Neural cell (in vitro differentiated cells): ENCODE results near the gene RAB11FIP3. TPM values are rescaled to one million over a fixed set of nuclear protein-coding genes. Genes with fewer than 3 reads are reported as not detected.

Source experiments
- H2AFZ ChIP-seq: fragments of 200-600, 300-800 bp; sonication (generic), shearing (Covaris generic); 2 replicates; pipeline ENCODE4 v1.6.0; 2014; ENCODE audit warnings: low read depth, mild to moderate bottlenecking, antibody characterized with exemption, low read length, moderate library complexity
- H3F3A ChIP-seq: fragments of 200-600 bp; shearing (Covaris generic); 2 replicates; pipeline ENCODE4 v1.6.1; 2016; ENCODE audit warnings: mild to moderate bottlenecking, moderate library complexity, mixed read lengths, antibody characterized with exemption, low read length; ENCODE audit not compliant: insufficient read depth, poor library complexity, severe bottlenecking
- H3K27ac ChIP-seq: fragments of 200-600, 300-800 bp; sonication (generic), shearing (Covaris generic); 2 replicates; pipeline ENCODE4 v1.5.1; 2014; ENCODE audit warnings: mild to moderate bottlenecking, low read length, moderate library complexity
- H3K27me3 ChIP-seq: fragments of 300-800, 200-600 bp; sonication (generic), shearing (Covaris generic); 2 replicates; pipeline ENCODE4 v1.6.0; 2014; ENCODE audit warnings: mild to moderate bottlenecking, low read depth, low read length, moderate library complexity; ENCODE audit not compliant: insufficient read depth
- H3K36me3 ChIP-seq: fragments of 300-800, 200-600 bp; sonication (generic), shearing (Covaris generic); 2 replicates; pipeline ENCODE4 v1.5.1; 2014; ENCODE audit warnings: mild to moderate bottlenecking, antibody characterized with exemption, low read length, moderate library complexity; ENCODE audit not compliant: insufficient read depth
- H3K4me2 ChIP-seq: fragments of 300-800, 200-600 bp; sonication (generic), shearing (Covaris generic); 2 replicates; pipeline ENCODE4 v1.6.0; 2014; ENCODE audit warnings: mild to moderate bottlenecking, low read length
- H3K4me3 ChIP-seq: fragments of 300-800, 200-600 bp; sonication (generic), shearing (Covaris generic); 2 replicates; pipeline ENCODE4 v1.5.1; 2014; ENCODE audit warnings: mild to moderate bottlenecking, low read length, moderate library complexity
- H3K79me2 ChIP-seq: fragments of 200-600 bp; shearing (Covaris generic); replicated peaks from 2 replicates; pipeline ENCODE4 v1.6.0; 2014; ENCODE audit warnings: mild to moderate bottlenecking, low read length, moderate library complexity; ENCODE audit not compliant: insufficient read depth
- H3K9ac ChIP-seq: fragments of 300-800, 200-600 bp; sonication (generic), shearing (Covaris generic); 2 replicates; pipeline ENCODE4 v1.6.1; 2016; ENCODE audit warnings: mild to moderate bottlenecking, low read length, mixed read lengths
- H3K9me2 ChIP-seq: fragments of 200-600 bp; shearing (Covaris generic); 2 replicates; pipeline ENCODE4 v1.6.1; 2016; ENCODE audit warnings: mild to moderate bottlenecking, low read length, mixed read lengths; ENCODE audit not compliant: insufficient read depth
- H3K9me3 ChIP-seq: fragments of 200-600, 300-800 bp; sonication (generic), shearing (Covaris generic); 2 replicates; pipeline ENCODE4 v1.6.1; 2016; ENCODE audit warnings: mild to moderate bottlenecking, mixed run types, low read length, moderate library complexity, mixed read lengths
- H4K20me1 ChIP-seq: fragments of 200-600 bp; shearing (Covaris generic); 2 replicates; pipeline ENCODE4 v1.6.1; 2016; ENCODE audit warnings: mild to moderate bottlenecking, mixed run types; ENCODE audit not compliant: insufficient read depth
- EP300 ChIP-seq: fragments of 450-650 bp; conservative IDR thresholded peaks from 2 replicates; pipeline ENCODE4 v1.6.1; 2014; ENCODE audit warnings: antibody characterized with exemption, mild to moderate bottlenecking, moderate library complexity; ENCODE audit not compliant: poor library complexity, severe bottlenecking
- EZH2 ChIP-seq: fragments of 200-600, 300-800 bp; shearing (Covaris generic), sonication (generic); IDR thresholded peaks from 2 replicates; pipeline ENCODE4 v1.6.1; 2014; ENCODE audit warnings: antibody characterized with exemption, low read length, borderline replicate concordance, mild to moderate bottlenecking; ENCODE audit not compliant: insufficient read depth, poor library complexity, severe bottlenecking
- MXI1 ChIP-seq: fragments of 450-650 bp; conservative IDR thresholded peaks from 2 replicates; pipeline ENCODE4 v1.6.1; 2014; ENCODE audit warnings: antibody characterized with exemption, mild to moderate bottlenecking; ENCODE audit not compliant: poor library complexity, severe bottlenecking
- POLR2AphosphoS5 ChIP-seq: IDR thresholded peaks from 2 replicates; pipeline ENCODE4 v1.6.1; 2012
- RAD21 ChIP-seq: fragments of 450-650 bp; conservative IDR thresholded peaks from 2 replicates; pipeline ENCODE4 v1.6.1; 2014; ENCODE audit warnings: antibody characterized with exemption, mild to moderate bottlenecking, moderate library complexity
- SMC3 ChIP-seq: fragments of 450-650 bp; conservative IDR thresholded peaks from 2 replicates; pipeline ENCODE4 v1.6.1; 2014; ENCODE audit warnings: antibody characterized with exemption, mild to moderate bottlenecking, moderate library complexity; ENCODE audit not compliant: poor library complexity
- TAF1 ChIP-seq: IDR thresholded peaks from 2 replicates; pipeline ENCODE4 v1.6.1; 2012; ENCODE audit warnings: low read depth
- polyA plus RNA-seq: library from polyadenylated mRNA; depleted of rRNA; stranded (reverse); fragments of >200 nt; gene quantifications from 2 replicates; pipeline ENCODE4 v1.2.3, GENCODE V29; 2014
- TF ChIP-seq, protein P1 (sequence below): IDR thresholded peaks from 2 replicates; pipeline ENCODE4 v1.6.1; 2012; ENCODE audit warnings: borderline replicate concordance
- TF ChIP-seq, protein P2 (sequence below): fragments of 450-650 bp; IDR thresholded peaks from 2 replicates; pipeline ENCODE4 v1.5.1; 2014; ENCODE audit warnings: antibody characterized with exemption, mild to moderate bottlenecking, moderate library complexity; ENCODE audit not compliant: poor library complexity, severe bottlenecking

Gene RAB11FIP3
- polyA plus RNA-seq, 1 donor from 2014 or later = 55.0 TPM

DNA sequence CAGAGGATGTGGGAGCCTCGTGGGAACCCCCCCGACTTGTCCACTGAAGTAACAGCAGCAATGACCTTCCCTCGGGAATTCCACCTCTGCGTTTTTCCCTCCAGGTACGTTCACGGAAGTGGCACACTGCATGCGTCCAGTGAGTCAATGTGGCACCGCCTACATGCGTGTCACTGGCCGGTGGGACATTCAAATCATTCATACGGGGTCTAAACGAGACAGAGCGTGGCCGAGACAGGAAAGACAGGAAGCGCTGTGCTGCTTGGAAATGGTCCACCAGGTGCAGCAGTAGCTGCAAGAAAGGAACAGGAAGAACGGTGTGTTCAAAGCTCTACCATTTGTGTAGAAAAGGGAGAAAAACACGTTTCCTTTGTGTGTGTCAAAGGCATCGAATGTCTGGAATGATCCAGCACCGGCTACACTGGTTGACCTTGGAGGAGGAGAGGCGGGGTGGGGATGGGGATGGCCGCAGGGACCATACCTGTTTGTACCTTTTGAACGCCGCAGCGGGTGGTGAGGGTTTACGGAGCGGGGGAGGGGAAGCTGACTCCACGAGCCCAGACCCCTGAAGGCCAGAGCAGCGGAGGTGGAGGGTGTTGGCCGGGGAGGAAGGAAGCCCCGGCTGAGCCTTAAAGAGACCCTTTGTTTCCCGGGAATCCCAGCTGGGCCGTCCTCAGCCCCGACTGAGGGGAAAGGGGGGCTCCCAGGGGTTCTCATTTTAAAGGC, 42.0 kb upstream of the RAB11FIP3 start:
- peak overlapping the region; percentile 21 for H2AFZ ChIP-seq
- H4K20me1 ChIP-seq = peaks cover 4% of the 10 kb centered on the region
- no peaks in the 10 kb centered on the region for H3K9me3 ChIP-seq
- no peaks in the 10 kb centered on the region for H3K36me3 ChIP-seq
- H3K79me2 ChIP-seq = peaks cover 6% of the 10 kb centered on the region
- TF ChIP-seq TAF1 = no peak
- no peak for TF ChIP-seq EZH2
- peak; percentile 19 for TF ChIP-seq SMC3
- peak; percentile 66 for TF ChIP-seq MXI1
- TF ChIP-seq EP300 = no peak
- TF ChIP-seq RAD21 = peak; percentile 33
- TF ChIP-seq, protein P1, sequence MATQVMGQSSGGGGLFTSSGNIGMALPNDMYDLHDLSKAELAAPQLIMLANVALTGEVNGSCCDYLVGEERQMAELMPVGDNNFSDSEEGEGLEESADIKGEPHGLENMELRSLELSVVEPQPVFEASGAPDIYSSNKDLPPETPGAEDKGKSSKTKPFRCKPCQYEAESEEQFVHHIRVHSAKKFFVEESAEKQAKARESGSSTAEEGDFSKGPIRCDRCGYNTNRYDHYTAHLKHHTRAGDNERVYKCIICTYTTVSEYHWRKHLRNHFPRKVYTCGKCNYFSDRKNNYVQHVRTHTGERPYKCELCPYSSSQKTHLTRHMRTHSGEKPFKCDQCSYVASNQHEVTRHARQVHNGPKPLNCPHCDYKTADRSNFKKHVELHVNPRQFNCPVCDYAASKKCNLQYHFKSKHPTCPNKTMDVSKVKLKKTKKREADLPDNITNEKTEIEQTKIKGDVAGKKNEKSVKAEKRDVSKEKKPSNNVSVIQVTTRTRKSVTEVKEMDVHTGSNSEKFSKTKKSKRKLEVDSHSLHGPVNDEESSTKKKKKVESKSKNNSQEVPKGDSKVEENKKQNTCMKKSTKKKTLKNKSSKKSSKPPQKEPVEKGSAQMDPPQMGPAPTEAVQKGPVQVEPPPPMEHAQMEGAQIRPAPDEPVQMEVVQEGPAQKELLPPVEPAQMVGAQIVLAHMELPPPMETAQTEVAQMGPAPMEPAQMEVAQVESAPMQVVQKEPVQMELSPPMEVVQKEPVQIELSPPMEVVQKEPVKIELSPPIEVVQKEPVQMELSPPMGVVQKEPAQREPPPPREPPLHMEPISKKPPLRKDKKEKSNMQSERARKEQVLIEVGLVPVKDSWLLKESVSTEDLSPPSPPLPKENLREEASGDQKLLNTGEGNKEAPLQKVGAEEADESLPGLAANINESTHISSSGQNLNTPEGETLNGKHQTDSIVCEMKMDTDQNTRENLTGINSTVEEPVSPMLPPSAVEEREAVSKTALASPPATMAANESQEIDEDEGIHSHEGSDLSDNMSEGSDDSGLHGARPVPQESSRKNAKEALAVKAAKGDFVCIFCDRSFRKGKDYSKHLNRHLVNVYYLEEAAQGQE = peak; percentile 51
- TF ChIP-seq POLR2AphosphoS5 = peak; percentile 59
- TF ChIP-seq, protein P2, sequence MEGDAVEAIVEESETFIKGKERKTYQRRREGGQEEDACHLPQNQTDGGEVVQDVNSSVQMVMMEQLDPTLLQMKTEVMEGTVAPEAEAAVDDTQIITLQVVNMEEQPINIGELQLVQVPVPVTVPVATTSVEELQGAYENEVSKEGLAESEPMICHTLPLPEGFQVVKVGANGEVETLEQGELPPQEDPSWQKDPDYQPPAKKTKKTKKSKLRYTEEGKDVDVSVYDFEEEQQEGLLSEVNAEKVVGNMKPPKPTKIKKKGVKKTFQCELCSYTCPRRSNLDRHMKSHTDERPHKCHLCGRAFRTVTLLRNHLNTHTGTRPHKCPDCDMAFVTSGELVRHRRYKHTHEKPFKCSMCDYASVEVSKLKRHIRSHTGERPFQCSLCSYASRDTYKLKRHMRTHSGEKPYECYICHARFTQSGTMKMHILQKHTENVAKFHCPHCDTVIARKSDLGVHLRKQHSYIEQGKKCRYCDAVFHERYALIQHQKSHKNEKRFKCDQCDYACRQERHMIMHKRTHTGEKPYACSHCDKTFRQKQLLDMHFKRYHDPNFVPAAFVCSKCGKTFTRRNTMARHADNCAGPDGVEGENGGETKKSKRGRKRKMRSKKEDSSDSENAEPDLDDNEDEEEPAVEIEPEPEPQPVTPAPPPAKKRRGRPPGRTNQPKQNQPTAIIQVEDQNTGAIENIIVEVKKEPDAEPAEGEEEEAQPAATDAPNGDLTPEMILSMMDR = peak; percentile 44
- peak overlapping the region; percentile 42 for H3K27ac ChIP-seq
- no peaks in the 10 kb centered on the region for H3K27me3 ChIP-seq
- H3F3A ChIP-seq = no peaks in the 10 kb centered on the region
- H3K9me2 ChIP-seq = no peaks in the 10 kb centered on the region
- H3K4me3 ChIP-seq = peak overlapping the region; percentile 77
- H3K9ac ChIP-seq = peak overlapping the region; percentile 69
- peak overlapping the region; percentile 51 for H3K4me2 ChIP-seq

DNA sequence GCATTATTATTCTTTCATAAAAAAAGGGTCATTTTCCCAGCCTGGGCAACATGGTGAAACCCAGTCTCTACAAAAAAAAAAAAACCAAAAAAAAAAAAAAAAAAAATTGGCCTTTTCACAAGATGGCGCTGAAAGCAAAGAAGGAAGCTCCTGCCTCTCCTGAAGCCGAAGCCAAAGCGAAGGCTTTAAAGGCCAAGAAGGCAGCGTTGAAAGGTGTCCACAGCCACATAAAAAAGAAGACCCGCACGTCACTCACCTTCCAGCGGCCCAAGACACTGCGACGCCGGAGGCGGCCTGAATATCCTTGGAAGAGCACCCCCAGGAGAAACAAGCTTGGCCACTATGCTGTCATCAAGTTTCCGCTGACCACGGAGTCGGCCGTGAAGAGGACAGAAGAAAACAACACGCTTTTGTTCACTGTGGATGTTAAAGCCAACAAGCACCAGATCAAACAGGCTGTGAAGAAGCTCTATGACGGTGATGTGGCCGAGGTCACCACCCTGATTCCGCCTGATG, 38.8 kb upstream of the RAB11FIP3 start:
- Histone ChIP-seq H3K9me3 (no peaks in the 10 kb centered on the region), H3K27me3 (no peaks in the 10 kb centered on the region), H3K4me2 (no peak overlapping the region), H3K9ac (no peak overlapping the region), H4K20me1 (no peaks in the 10 kb centered on the region), H3F3A (no peaks in the 10 kb centered on the region), H2AFZ (no peak overlapping the region), H3K4me3 (no peak overlapping the region), H3K27ac (no peak overlapping the region), H3K79me2 (no peaks in the 10 kb centered on the region), H3K9me2 (no peaks in the 10 kb centered on the region), H3K36me3 (no peaks in the 10 kb centered on the region)
- TF ChIP-seq, protein P2 = peak; percentile 43
- TF ChIP-seq RAD21 (peak; percentile 48), SMC3 (no peak)
